SU-DHL-6 (cell line): ENCODE results near the gene KMT2B.
A peak's percentile ranks its signal among the peaks of the same experiment; 100 is the strongest.

Experiments used
- H2AFZ ChIP-seq: fragments of 200-600 bp; sonication (generic); 2 replicates; pipeline ENCODE4 v1.6.1; 2014; ENCODE audit warnings: low read depth, mild to moderate bottlenecking, moderate library complexity, mixed read lengths, antibody characterized with exemption, low read length; ENCODE audit not compliant: severe bottlenecking
- H3F3A ChIP-seq: fragments of 200-600 bp; shearing (Covaris generic); 2 replicates; pipeline ENCODE4 v1.6.0; 2016; ENCODE audit warnings: antibody characterized with exemption, mild to moderate bottlenecking; ENCODE audit not compliant: insufficient read depth
- H3K27ac ChIP-seq: fragments of 200-600 bp; sonication (generic); 2 replicates; pipeline ENCODE4 v1.5.1; 2016; ENCODE audit warnings: low read depth, mild to moderate bottlenecking, low read length, moderate library complexity, mixed read lengths
- H3K27me3 ChIP-seq: fragments of 200-600 bp; sonication (generic), shearing (Covaris generic); 2 replicates; pipeline ENCODE4 v1.6.0; 2014; ENCODE audit warnings: mild to moderate bottlenecking, low read length
- H3K36me3 ChIP-seq: fragments of 200-600 bp; sonication (generic); 2 replicates; pipeline ENCODE4 v1.6.1; 2014; ENCODE audit warnings: mild to moderate bottlenecking, low read length, mixed read lengths
- H3K4me2 ChIP-seq: fragments of 300-600, 200-600 bp; shearing (Covaris generic), sonication (generic); 2 replicates; pipeline ENCODE4 v1.6.0; 2014; ENCODE audit warnings: low read length, low read depth, mild to moderate bottlenecking; ENCODE audit not compliant: poor library complexity, severe bottlenecking
- H3K4me3 ChIP-seq: fragments of 200-600 bp; sonication (generic); 2 replicates; pipeline ENCODE4 v1.5.1; 2014; ENCODE audit warnings: antibody characterized with exemption, low read length, mild to moderate bottlenecking, mixed read lengths; ENCODE audit not compliant: insufficient read depth, poor library complexity, severe bottlenecking
- H3K79me2 ChIP-seq: fragments of 200-600 bp; sonication (generic); 2 replicates; pipeline ENCODE4 v1.6.1; 2014; ENCODE audit warnings: mild to moderate bottlenecking, low read length, moderate library complexity; ENCODE audit not compliant: insufficient read depth
- H3K9ac ChIP-seq: fragments of 200-600 bp; sonication (generic); 2 replicates; pipeline ENCODE4 v1.7.0; 2014; ENCODE audit warnings: mild to moderate bottlenecking, low read length
- H3K9me2 ChIP-seq: fragments of 200-600 bp; sonication (generic); replicated peaks from 2 replicates; pipeline ENCODE4 v1.6.1; 2014; ENCODE audit warnings: low read length; ENCODE audit not compliant: insufficient read depth
- H3K9me3 ChIP-seq: fragments of 200-600 bp; sonication (generic); 2 replicates; pipeline ENCODE4 v1.6.1; 2014; ENCODE audit warnings: low read length, mixed read lengths; ENCODE audit not compliant: insufficient read depth
- H4K20me1 ChIP-seq: fragments of 200-600 bp; sonication (generic); 2 replicates; pipeline ENCODE4 v1.6.1; 2014; ENCODE audit warnings: low read depth, mild to moderate bottlenecking, antibody characterized with exemption, low read length, moderate library complexity, mixed read lengths
- CTCF ChIP-seq: fragments of 200-600 bp; sonication (generic); IDR thresholded peaks from one replicate; pipeline ENCODE4 v1.5.1; 2017; ENCODE audit warnings: antibody characterized with exemption, mild to moderate bottlenecking, low read length, moderate library complexity; ENCODE audit not compliant: insufficient read depth, poor library complexity, severe bottlenecking
- EZH2phosphoT487 ChIP-seq: fragments of 200-600 bp; sonication (generic), shearing (Covaris generic); conservative IDR thresholded peaks from 2 replicates; pipeline ENCODE4 v1.6.1; 2018; ENCODE audit warnings: mild to moderate bottlenecking, antibody characterized with exemption, low read length, moderate library complexity, mixed read lengths

The KMT2B gene

DNA sequence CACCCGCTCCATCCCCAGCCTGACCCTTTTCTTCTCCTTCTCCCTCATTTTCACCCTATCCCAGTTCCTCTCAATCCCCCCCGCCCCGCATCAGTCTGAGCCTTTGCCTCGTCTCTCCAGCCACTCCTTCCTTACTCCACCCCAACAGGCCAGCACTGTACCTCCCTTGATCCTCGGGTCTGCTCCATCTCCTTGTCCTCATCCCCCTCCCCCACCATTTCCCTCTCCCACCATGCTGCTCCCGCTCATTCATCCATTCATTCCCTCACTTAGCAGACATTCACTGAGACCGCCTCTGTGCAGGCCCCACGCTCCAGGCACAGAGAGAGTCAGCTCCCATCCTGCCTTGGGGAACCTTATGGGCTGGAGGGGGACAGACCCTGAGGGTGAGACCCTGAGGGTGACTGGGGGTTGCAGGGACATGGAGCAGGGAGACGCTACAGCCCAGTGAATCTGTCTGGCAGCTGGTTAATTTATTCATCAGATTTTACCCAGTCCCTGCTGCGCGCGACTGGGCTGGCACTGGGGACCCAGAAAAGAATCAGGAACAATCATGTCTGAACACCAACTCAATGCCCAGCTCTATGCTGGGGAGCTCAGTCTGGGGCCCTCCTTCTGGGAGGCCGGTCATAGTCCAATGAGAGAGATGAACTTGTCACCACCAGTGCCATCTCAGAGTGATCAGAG, 58.4 kb downstream of the KMT2B start:
- no peaks in the 10 kb centered on the region for H4K20me1 ChIP-seq
- no peaks in the 10 kb centered on the region for H3K9me3 ChIP-seq
- no peak for TF ChIP-seq CTCF
- TF ChIP-seq EZH2phosphoT487 = no peak
- H3K27me3 ChIP-seq = no peaks in the 10 kb centered on the region
- H3K27ac ChIP-seq = peak overlapping the region; percentile 40
- no peaks in the 10 kb centered on the region; the same call in 1 of the 2 replicates for H3K79me2 ChIP-seq
- no peaks in the 10 kb centered on the region for H3K9me2 ChIP-seq
- no peak overlapping the region for H2AFZ ChIP-seq
- peak overlapping the region; percentile 69 for H3K4me3 ChIP-seq
- H3F3A ChIP-seq = peaks cover 3% of the 10 kb centered on the region; the same call in 1 of the 2 replicates
- H3K4me2 ChIP-seq = peak overlapping the region; percentile 64
- H3K36me3 ChIP-seq = no peaks in the 10 kb centered on the region
- H3K9ac ChIP-seq = peak overlapping the region; percentile 74

DNA sequence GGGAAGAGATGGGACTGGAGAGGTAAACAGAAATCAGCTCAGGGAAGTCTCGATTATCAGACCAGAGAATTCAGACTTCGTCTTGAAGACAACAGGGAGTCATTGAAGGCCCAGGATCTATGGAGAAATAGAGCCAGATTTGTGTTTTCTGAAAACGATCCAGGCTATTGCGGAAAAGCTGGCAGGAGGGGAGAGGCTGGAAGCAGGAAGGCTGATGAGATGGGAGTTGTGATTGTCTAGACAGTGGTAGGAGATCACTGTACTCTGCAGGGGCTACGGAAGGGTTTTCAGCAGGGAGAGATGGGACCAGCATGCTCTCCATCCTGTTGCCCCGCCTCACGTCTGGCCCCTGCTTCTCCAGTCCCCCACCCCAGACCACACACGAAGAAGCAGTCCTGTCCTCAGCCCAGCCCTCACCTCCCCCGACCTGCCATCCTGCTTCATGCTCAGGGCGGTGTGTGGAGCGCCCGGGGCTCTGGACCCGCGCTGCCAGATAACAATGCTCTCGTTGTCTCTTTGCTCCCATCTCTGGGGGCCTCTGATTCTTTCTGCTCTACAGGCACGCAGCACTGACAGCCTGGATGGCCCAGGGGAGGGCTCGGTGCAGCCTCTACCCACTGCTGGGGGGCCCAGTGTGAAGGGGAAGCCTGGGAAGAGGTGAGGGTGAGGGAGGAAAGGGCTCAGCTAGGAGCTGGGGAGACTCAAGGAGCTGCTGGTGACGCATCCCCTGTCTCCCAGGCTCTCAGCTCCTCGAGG, 59.5 kb downstream of the KMT2B start:
- Histone ChIP-seq H3K27me3 (no peaks in the 10 kb centered on the region), H3K4me2 (no peak overlapping the region), H3K36me3 (no peaks in the 10 kb centered on the region)

DNA sequence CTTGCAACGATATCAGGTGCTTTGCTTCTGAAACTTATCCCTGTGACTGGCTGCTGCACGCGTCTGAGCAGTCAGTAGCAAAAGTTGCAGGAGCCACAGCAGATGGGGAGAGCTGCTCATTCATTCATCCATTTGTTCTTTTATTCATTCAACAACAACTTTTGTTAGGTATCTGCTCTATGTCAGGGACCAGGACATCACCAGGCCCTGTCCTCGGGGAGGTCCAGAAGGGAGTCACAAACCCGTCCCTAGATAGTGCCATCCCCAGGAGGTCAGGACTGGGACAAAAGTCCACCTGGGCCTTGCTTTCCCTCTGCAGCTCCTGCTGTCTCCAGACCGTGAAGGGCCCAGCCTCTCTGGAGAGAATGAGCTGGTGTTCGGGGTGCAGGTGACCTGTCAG, 60.2 kb downstream of the KMT2B start:
- no peak overlapping the region for H2AFZ ChIP-seq
- H3K4me2 ChIP-seq = no peak overlapping the region
- peaks cover under 1% of the 10 kb centered on the region; the same call in 1 of the 2 replicates for H3F3A ChIP-seq
- no peak overlapping the region for H3K9ac ChIP-seq
- no peaks in the 10 kb centered on the region for H3K9me3 ChIP-seq
- no peaks in the 10 kb centered on the region for H3K36me3 ChIP-seq
- no peaks in the 10 kb centered on the region; the same call in 1 of the 2 replicates for H3K79me2 ChIP-seq
- H3K4me3 ChIP-seq = no peak overlapping the region
- no peak for TF ChIP-seq EZH2phosphoT487
- TF ChIP-seq CTCF = no peak
- no peaks in the 10 kb centered on the region for H3K9me2 ChIP-seq
- H4K20me1 ChIP-seq = no peaks in the 10 kb centered on the region
- no peaks in the 10 kb centered on the region for H3K27me3 ChIP-seq
- H3K27ac ChIP-seq = no peak overlapping the region

More for the DNA sequence above, 59.5 kb downstream of the KMT2B start:
- H3F3A ChIP-seq = peaks cover 3% of the 10 kb centered on the region; the same call in 1 of the 2 replicates
- no peak overlapping the region for H3K4me3 ChIP-seq
- H3K27ac ChIP-seq = no peak overlapping the region
- H3K9me3 ChIP-seq = no peaks in the 10 kb centered on the region
- H3K9me2 ChIP-seq = no peaks in the 10 kb centered on the region
- H3K79me2 ChIP-seq = no peaks in the 10 kb centered on the region; the same call in 1 of the 2 replicates
- H2AFZ ChIP-seq = no peak overlapping the region
- TF ChIP-seq EZH2phosphoT487 = no peak
- TF ChIP-seq CTCF = no peak
- no peaks in the 10 kb centered on the region for H4K20me1 ChIP-seq
- H3K9ac ChIP-seq = peak overlapping the region; percentile 74; the same call in 1 of the 2 replicates
